ENCODE results near the gene PIK3R6. TPM values are rescaled to one million over a fixed set of nuclear protein-coding genes. Genes with fewer than 3 reads are reported as not detected.
A peak's percentile ranks its signal among the peaks of the same experiment; 100 is the strongest.

PIK3R6 gene
- total RNA-seq, 1 donor from 2014 or later = not detected

DNA sequence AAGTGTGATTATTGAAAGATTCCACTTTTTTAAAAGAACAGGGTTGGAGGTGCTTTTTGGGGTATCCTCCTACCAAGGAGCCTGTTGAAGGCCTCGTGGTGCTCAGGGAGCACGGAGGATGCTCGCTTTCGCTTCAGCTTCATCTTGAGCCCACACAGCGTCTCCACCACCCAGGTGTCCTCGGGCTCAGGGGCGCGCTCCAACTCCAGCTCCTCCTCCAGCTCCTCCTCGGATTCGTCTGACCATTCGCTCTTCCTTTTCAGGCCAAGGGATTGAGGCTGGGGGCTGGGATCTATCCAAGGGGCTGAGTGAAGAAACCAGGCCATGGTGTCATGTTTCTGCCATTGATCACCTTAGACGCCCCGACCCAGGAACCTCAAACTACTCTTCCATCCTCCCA lies 110.3 kb downstream of the PIK3R6 start:
- H3K4me3 ChIP-seq (ENCODE audit: low read depth, low read length) = no peak overlapping the region
- TF ChIP-seq, protein P1, sequence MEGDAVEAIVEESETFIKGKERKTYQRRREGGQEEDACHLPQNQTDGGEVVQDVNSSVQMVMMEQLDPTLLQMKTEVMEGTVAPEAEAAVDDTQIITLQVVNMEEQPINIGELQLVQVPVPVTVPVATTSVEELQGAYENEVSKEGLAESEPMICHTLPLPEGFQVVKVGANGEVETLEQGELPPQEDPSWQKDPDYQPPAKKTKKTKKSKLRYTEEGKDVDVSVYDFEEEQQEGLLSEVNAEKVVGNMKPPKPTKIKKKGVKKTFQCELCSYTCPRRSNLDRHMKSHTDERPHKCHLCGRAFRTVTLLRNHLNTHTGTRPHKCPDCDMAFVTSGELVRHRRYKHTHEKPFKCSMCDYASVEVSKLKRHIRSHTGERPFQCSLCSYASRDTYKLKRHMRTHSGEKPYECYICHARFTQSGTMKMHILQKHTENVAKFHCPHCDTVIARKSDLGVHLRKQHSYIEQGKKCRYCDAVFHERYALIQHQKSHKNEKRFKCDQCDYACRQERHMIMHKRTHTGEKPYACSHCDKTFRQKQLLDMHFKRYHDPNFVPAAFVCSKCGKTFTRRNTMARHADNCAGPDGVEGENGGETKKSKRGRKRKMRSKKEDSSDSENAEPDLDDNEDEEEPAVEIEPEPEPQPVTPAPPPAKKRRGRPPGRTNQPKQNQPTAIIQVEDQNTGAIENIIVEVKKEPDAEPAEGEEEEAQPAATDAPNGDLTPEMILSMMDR (conservative IDR thresholded peaks at IDR 0.05; ENCODE audit: low read depth, low read length) = no peak
- DNase-seq (ENCODE audit: low read depth) = no peak

- DNase-seq (ENCODE audit: low read depth) = no peak
- no peak overlapping the region for H3K4me3 ChIP-seq (ENCODE audit: low read depth, low read length)
- TF ChIP-seq, protein P1 (conservative IDR thresholded peaks at IDR 0.05; ENCODE audit: low read depth, low read length) = no peak
These were observed 111.8 kb downstream of the PIK3R6 start for GRCh38 chr17:8755590-8756255.

- TF ChIP-seq, protein P1 (conservative IDR thresholded peaks at IDR 0.05; ENCODE audit: low read depth, low read length) = no peak
- DNase-seq (ENCODE audit: low read depth) = no peak
- H3K4me3 ChIP-seq (ENCODE audit: low read depth, low read length) = no peak overlapping the region
These were observed 112.6 kb downstream of the PIK3R6 start for GRCh38 chr17:8754890-8755289.

GRCh38 chr17:8753976-8754440 lies 113.5 kb downstream of the PIK3R6 start:
- TF ChIP-seq, protein P1 (conservative IDR thresholded peaks at IDR 0.05; ENCODE audit: low read depth, low read length) = peak; percentile 56
- no peak overlapping the region for H3K4me3 ChIP-seq (ENCODE audit: low read depth, low read length)
- no peak for DNase-seq (ENCODE audit: low read depth)

- TF ChIP-seq, protein P1 (conservative IDR thresholded peaks at IDR 0.05; ENCODE audit: low read depth, low read length) = no peak
- no peak overlapping the region for H3K4me3 ChIP-seq (ENCODE audit: low read depth, low read length)
- DNase-seq (ENCODE audit: low read depth) = no peak
These were observed 114.1 kb downstream of the PIK3R6 start for GRCh38 chr17:8753136-8753975.

Other genes starting within 250 kb of the PIK3R6 start
- gene MYH10, start 236.9 kb downstream of the PIK3R6 start, total RNA-seq = 62.9 and 71.1 TPM in 2 replicates
- gene CCDC42, start 122.8 kb downstream of the PIK3R6 start, total RNA-seq = not detected in 2 replicates
- gene SPDYE4, start 109.1 kb downstream of the PIK3R6 start, total RNA-seq = not detected in 2 replicates
- gene MFSD6L, start 68.3 kb downstream of the PIK3R6 start, total RNA-seq = 0.43 TPM in 1 of 2 replicates, not detected in the other
- gene PIK3R5, start 98.0 kb upstream of the PIK3R6 start, total RNA-seq = 0.12 TPM in 1 of 2 replicates, not detected in the other
- 1.2 and 1.3 TPM in 2 replicates for gene NTN1, start 153.8 kb upstream of the PIK3R6 start, total RNA-seq

Data from epithelial cell of proximal tubule (primary cell).